SW480 (cell line): ENCODE measurements around the gene WDR37.
A peak's percentile ranks its signal among the peaks of the same experiment; 100 is the strongest.
"Not testable (repeated sequence)": the region's sequence is repeated elsewhere in the genome, so short reads cannot be mapped to it uniquely, and the experiment has no call there.

Experiments
- DNase-seq: peaks from one replicate; pipeline ENCODE4 v3.0.0-alpha.2; 2016; ENCODE audit warnings: low spot score

The WDR37 gene

GRCh38 chr10:1107679-1108078, 51.5 kb downstream of the WDR37 start:
- DNase-seq, result no peak

- peak; percentile 24 for DNase-seq
Measured at GRCh38 chr10:1109795-1110673, 53.8 kb downstream of the WDR37 start.

- no peak for DNase-seq
Measured at GRCh38 chr10:1110674-1111119, 54.5 kb downstream of the WDR37 start.

GRCh38 chr10:1114315-1114714, 58.1 kb downstream of the WDR37 start:
- no peak for DNase-seq

GRCh38 chr10:1114719-1115606, 58.8 kb downstream of the WDR37 start:
- DNase-seq, result no peak

GRCh38 chr10:1115607-1115955, 59.4 kb downstream of the WDR37 start:
- DNase-seq, result no peak

- no peak for DNase-seq
Measured at GRCh38 chr10:1116051-1116450, 59.9 kb downstream of the WDR37 start.

GRCh38 chr10:1116696-1117280, 60.6 kb downstream of the WDR37 start:
- DNase-seq, result no peak

- no peak for DNase-seq
Measured at GRCh38 chr10:1117651-1118050, 61.5 kb downstream of the WDR37 start.

GRCh38 chr10:1118318-1118717, 62.1 kb downstream of the WDR37 start:
- DNase-seq, result not testable (repeated sequence)

GRCh38 chr10:1119027-1119426, 62.8 kb downstream of the WDR37 start:
- DNase-seq, result no peak

GRCh38 chr10:1119501-1119900, 63.3 kb downstream of the WDR37 start:
- no peak for DNase-seq

GRCh38 chr10:1120306-1120705, 64.1 kb downstream of the WDR37 start:
- no peak for DNase-seq

- DNase-seq, result no peak
Measured at GRCh38 chr10:1120801-1121211, 64.6 kb downstream of the WDR37 start.

- no peak for DNase-seq
Measured at GRCh38 chr10:1121271-1121970, 65.2 kb downstream of the WDR37 start.

GRCh38 chr10:1122349-1122748, 66.2 kb downstream of the WDR37 start:
- no peak for DNase-seq

- no peak for DNase-seq
Measured at GRCh38 chr10:1123198-1123597, 67.0 kb downstream of the WDR37 start.

- no peak for DNase-seq
Measured at GRCh38 chr10:1123972-1124371, 67.8 kb downstream of the WDR37 start.

- no peak for DNase-seq
Measured at GRCh38 chr10:1124796-1125195, 68.6 kb downstream of the WDR37 start.

GRCh38 chr10:1126461-1126860, 70.3 kb downstream of the WDR37 start:
- no peak for DNase-seq

GRCh38 chr10:1127629-1128028, 71.4 kb downstream of the WDR37 start:
- DNase-seq, result no peak

- no peak for DNase-seq
Measured at GRCh38 chr10:1128115-1128514, 71.9 kb downstream of the WDR37 start.
